Measurements from ENCODE around the gene DENND4A. TPM values are rescaled to one million over a fixed set of nuclear protein-coding genes. Genes with fewer than 3 reads are reported as not detected.
A peak's percentile ranks its signal among the peaks of the same experiment; 100 is the strongest.

Gene DENND4A
- 14.4 TPM for total RNA-seq (2021; ENCODE audit: unreplicated experiment)
- polyA plus RNA-seq (2012; ENCODE audit: insufficient read length) = 6.8 TPM
- Bru-seq, nascent RNA = percentile 74 among the genes with signal in this experiment
- BruChase-seq, experiment 1, labeled RNA remaining after a 2-hour chase = percentile 81 among the genes with signal in this experiment
- percentile 80 among the genes with signal in this experiment for BruChase-seq, experiment 2, labeled RNA remaining after a 6-hour chase
- long read RNA-seq, partial matches to known transcripts = 3 of 11 reads
- long read RNA-seq, other reads (novel, unspliced or antisense) = 8 of 11 reads

GRCh38 chr15:65792138-65792987, at the start of gene DENND4A:
TSS of gene DENND4A (minus strand) at chr15:65792293. CDS start at chr15:65756450, 35,843 bp downstream.
- BruUV-seq (replicated peaks) = TSS peak; percentile 97
- ATAC-seq = peak; percentile 94
- Histone ChIP-seq H3K4me1 (ENCODE audit: control insufficient read depth, insufficient read depth, low read length) (peaks cover 25% of the 10 kb centered on the region), H3K27ac (ENCODE audit: low read length) (peak within 1 kb of the TSS; percentile 95), H3K27me3 (ENCODE audit: control insufficient read depth, insufficient read depth, low read length) (no peaks in the 10 kb centered on the region), H3K4me3 (ENCODE audit: low read depth in 2 of 2, low read length in 2 of 2) (peak within 1 kb of the TSS; percentile 79 to 93), H3K36me3 (ENCODE audit: control insufficient read depth, insufficient read depth, low read length) (no peaks in the 10 kb centered on the region), H3K9me3 (ENCODE audit: control insufficient read depth, insufficient read depth, low read depth, low read length) (no peaks in the 10 kb centered on the region)
- intact Hi-C loops (cut with micrococcal nuclease; ENCODE audit: unreplicated experiment) (no loop called here), in situ Hi-C loops (cut with HindIII; ENCODE audit: low pct_unique_long_range_greater_than_20kb, low sequenced_read_pairs) (no loop called here)
- TF ChIP-seq REST (IDR thresholded peaks at IDR 0.05; ENCODE audit: insufficient read depth in 1 of 2, low read depth in 2 of 2, low read length in 1 of 2) = no peak
- no peak for TF ChIP-seq TCF7L2 (IDR thresholded peaks at IDR 0.05; ENCODE audit: low read depth, low read length)
- TF ChIP-seq POLR2AphosphoS5 (IDR thresholded peaks at IDR 0.05; ENCODE audit: low read depth, low read length) = peak; percentile 71
- no peak for TF ChIP-seq CTCF (IDR thresholded peaks at IDR 0.05)
- DNase-seq (ENCODE audit: low read depth, low spot score) = peak; percentile 92
- CTCF ChIA-PET = no interaction called here
- POLR2A ChIA-PET = interaction anchor here (0.6 to 1.2 kb wide), 5 partner anchors 13 to 95 kb away, joined by 5 to 9 read pairs (median 7); partner anchors contain the start of gene RAB11A

- Histone ChIP-seq H3K4me3 (ENCODE audit: low read depth in 2 of 2, low read length in 2 of 2) (peak overlapping the region in 1 of 2 experiments; percentile 32; a peak in 2 of 4 replicates), H3K4me1 (ENCODE audit: control insufficient read depth, insufficient read depth, low read length) (no peaks in the 10 kb centered on the region), H3K27me3 (ENCODE audit: control insufficient read depth, insufficient read depth, low read length) (no peaks in the 10 kb centered on the region), H3K9me3 (ENCODE audit: control insufficient read depth, insufficient read depth, low read depth, low read length) (no peaks in the 10 kb centered on the region), H3K36me3 (ENCODE audit: control insufficient read depth, insufficient read depth, low read length) (no peaks in the 10 kb centered on the region), H3K27ac (ENCODE audit: low read length) (no peak overlapping the region)
- no peak for DNase-seq (ENCODE audit: low read depth, low spot score)
- intact Hi-C loops (cut with micrococcal nuclease; ENCODE audit: unreplicated experiment) = no loop called here
- no peak for TF ChIP-seq CTCF (IDR thresholded peaks at IDR 0.05)
- no peak for TF ChIP-seq TCF7L2 (IDR thresholded peaks at IDR 0.05; ENCODE audit: low read depth, low read length)
- no peak for TF ChIP-seq POLR2AphosphoS5 (IDR thresholded peaks at IDR 0.05; ENCODE audit: low read depth, low read length)
- no peak for TF ChIP-seq SIN3A (IDR thresholded peaks at IDR 0.05; ENCODE audit: borderline replicate concordance, insufficient read depth, low read depth, low read length)
- TF ChIP-seq REST (IDR thresholded peaks at IDR 0.05; ENCODE audit: insufficient read depth in 1 of 2, low read depth in 2 of 2, low read length in 1 of 2) = no peak
- in situ Hi-C loops (cut with HindIII; ENCODE audit: low pct_unique_long_range_greater_than_20kb, low sequenced_read_pairs) = no loop called here
- POLR2A ChIA-PET = no interaction called here
- ATAC-seq = peak; percentile 79
- CTCF ChIA-PET = no interaction called here
- BruUV-seq (replicated peaks) = no TSS peak
Measured at GRCh38 chr15:65841121-65841930, 49.2 kb upstream of the DENND4A start.

Measured in Panc1 (cell line).